K562 (cell line): Measurements from ENCODE around the gene TPI1. TPM values are rescaled to one million over a fixed set of nuclear protein-coding genes. Genes with fewer than 3 reads are reported as not detected.

Source experiments
- ATF7 ChIP-seq: fragments of 450-650 bp; IDR thresholded peaks from 2 replicates; pipeline ENCODE4 v1.7.1; 2014; ENCODE audit warnings: mild to moderate bottlenecking, moderate library complexity
- KDM5B ChIP-seq: fragments of 200-600 bp; sonication (generic); IDR thresholded peaks from 2 replicates; pipeline ENCODE4 v1.6.1; 2012; ENCODE audit warnings: low read depth, mild to moderate bottlenecking, moderate library complexity, low read length, control low read depth, inconsistent platforms; ENCODE audit not compliant: insufficient replicate concordance
- LARP7 ChIP-seq: fragments of 450-650 bp; IDR thresholded peaks from 2 replicates; pipeline ENCODE4 v1.6.1; 2016
- MNT ChIP-seq, 2 experiments: fragments of 450-650 bp; conservative IDR thresholded peaks; 2 replicates each; pipeline ENCODE4 v1.6.1; 2017; ENCODE audit warnings: mild to moderate bottlenecking in 2 of 2, moderate library complexity in 2 of 2
- NCOA1 ChIP-seq: fragments of 450-650 bp; IDR thresholded peaks from 2 replicates; pipeline ENCODE4 v1.6.1; 2016; ENCODE audit warnings: low read depth
- NFIC ChIP-seq: fragments of 450-650 bp; IDR thresholded peaks from 2 replicates; pipeline ENCODE4 v1.6.1; 2017; ENCODE audit warnings: mild to moderate bottlenecking, inconsistent platforms
- POLR2A ChIP-seq: fragments of 450-650 bp; conservative IDR thresholded peaks from 2 replicates; pipeline ENCODE4 v1.6.1; 2016
- PYGO2 ChIP-seq: fragments of 450-650 bp; IDR thresholded peaks from 2 replicates; pipeline ENCODE4 v1.6.1; 2016; ENCODE audit warnings: mild to moderate bottlenecking, missing genetic modification characterization, moderate library complexity, missing compliant biosample characterization
- THRB ChIP-seq: fragments of 450-650 bp; formaldehyde crosslinking; conservative IDR thresholded peaks from 2 replicates; pipeline ENCODE4 v1.4.0; 2022; ENCODE audit warnings: mild to moderate bottlenecking, missing genetic modification characterization
- TOE1 ChIP-seq, 2 experiments: fragments of 450-650 bp in 1 of 2; sonication (generic) in 1 of 2; formaldehyde crosslinking in 1 of 2; IDR thresholded peaks; 2 replicates each; pipeline versions ENCODE4 v1.7.1 to v1.8.0; 2016 to 2022; ENCODE audit warnings: borderline replicate concordance in 2 of 2, mild to moderate bottlenecking in 2 of 2, antibody characterized with exemption in 1 of 2, inconsistent platforms in 1 of 2, low read depth in 1 of 2, missing genetic modification reagents in 1 of 2, moderate library complexity in 1 of 2
- XRCC3 ChIP-seq: fragments of 450-650 bp; IDR thresholded peaks from 2 replicates; pipeline ENCODE4 v1.6.1; 2017; ENCODE audit warnings: mild to moderate bottlenecking, moderate library complexity
- ZBTB11 ChIP-seq, 3 experiments: fragments of 200-800 bp in 1 of 3; fragments of 250-450 bp in 1 of 3; fragments of 450-650 bp in 1 of 3; sonication (Bioruptor Pico) in 1 of 3; sonication (Bioruptor generic) in 1 of 3; formaldehyde crosslinking in 1 of 3; IDR thresholded peaks; 2 replicates each; pipeline versions ENCODE4 v1.6.1 to v1.8.0; 2016 to 2022; ENCODE audit warnings: mild to moderate bottlenecking in 2 of 3, missing genetic modification characterization in 2 of 3, missing compliant biosample characterization in 1 of 3, moderate library complexity in 1 of 3
- ZNF41 ChIP-seq: fragments of 250-450 bp; sonication (Bioruptor Pico); conservative IDR thresholded peaks from 2 replicates; pipeline ENCODE4 v1.4.0; 2020; ENCODE audit warnings: mild to moderate bottlenecking
- ZNF592 ChIP-seq: fragments of 450-650 bp; IDR thresholded peaks from 2 replicates; pipeline ENCODE4 v1.6.1; 2017; ENCODE audit warnings: antibody characterized with exemption, mild to moderate bottlenecking
- ZNF766 ChIP-seq: fragments of 200-800 bp; sonication (Bioruptor generic); conservative IDR thresholded peaks from 2 replicates; pipeline ENCODE4 v1.6.1; 2016; ENCODE audit warnings: missing genetic modification characterization, missing compliant biosample characterization
- polyA plus RNA-seq, 8 experiments: library from polyadenylated mRNA; depleted of rRNA in 4 of 8; stranded (reverse) in 5 of 8; unstranded in 3 of 8; fragments of >200 nt; fragmentation: Nextera tagmentation in 2 of 8; fragmentation: Illumina TruSeq in 1 of 8; extraction: Ambion mirVana in 2 of 8; extraction: Trizol in 1 of 8; gene quantifications; 2 replicates each; pipeline versions ENCODE4 v1.2.1 to v1.2.3, GENCODE V29; 2011 to 2014; ENCODE audit warnings: inconsistent platforms in 1 of 8, missing spikeins in 1 of 8
- total RNA-seq, 7 experiments: library from RNA; depleted of rRNA in 6 of 7; stranded (reverse); fragments of >200 nt in 6 of 7; fragmentation: Illumina TruSeq in 2 of 7; extraction: Trizol in 2 of 7; gene quantifications; 2 replicates each; pipeline versions ENCODE4 v1.2.1 to v1.2.3, GENCODE V29; 2011 to 2021; ENCODE audit warnings: low replicate concordance in 1 of 7

TPI1 gene
- total and polyA plus RNA-seq, 9 of the 15 experiments (the other 6 are each of a cell fraction or from before 2014, with no cell fraction given), result 662 to 4,971 (median 892) TPM

GRCh38 chr12:6851921-6852650 lies 15.2 kb upstream of the TPI1 start, which contains the start of gene USP5 (continued):
- peak; percentile 80; the same call in 1 of the 2 replicates for TF ChIP-seq THRB
- TF ChIP-seq ZBTB11 (CRISPR knock-in tag; IDR thresholded peaks at IDR 0.05), result peak; percentile 80 to 98 (median 82); a peak in 5 of 6 replicates
- TF ChIP-seq ZNF766, result peak; percentile 98
- TF ChIP-seq TOE1 (IDR thresholded peaks at IDR 0.05; ENCODE audit: borderline replicate concordance), result 0 out of 2 replicates have a peak, but pooled peaks have one; percentile 21
- TF ChIP-seq TOE1 (CRISPR knock-in tag; IDR thresholded peaks at IDR 0.05; ENCODE audit: borderline replicate concordance, low read depth), result no peak
- peak; percentile 26 for TF ChIP-seq KDM5B
- TF ChIP-seq ZNF41 (CRISPR knock-in tag), result peak; percentile 71; the same call in 1 of the 2 replicates
- no peak for TF ChIP-seq NCOA1
- TF ChIP-seq ATF7, result peak; percentile 50; the same call in 1 of the 2 replicates
- TF ChIP-seq NFIC, result peak; percentile 97
- TF ChIP-seq MNT (conservative IDR thresholded peaks at IDR 0.05), result peak; percentile 63 to 88
- no peak for TF ChIP-seq LARP7
- TF ChIP-seq ZNF592, result peak; percentile 99
- TF ChIP-seq XRCC3, result no peak
- peak; percentile 84 for TF ChIP-seq PYGO2 (tag)
- peak; percentile 79 for TF ChIP-seq POLR2A
